Activated CD8-positive, alpha-beta memory T cell treated with anti-CD3 and anti-CD28 coated beads, Interleukin-2, amount 10 ng/mL, durations not matched to agents 7 days and 5 days (primary cell): ENCODE data around the gene ESPL1. TPM values are rescaled to one million over a fixed set of nuclear protein-coding genes. Genes with fewer than 3 reads are reported as not detected.
A peak's percentile ranks its signal among the peaks of the same experiment; 100 is the strongest.

Source experiments
- ATAC-seq: fragments of 150-1000 bp; cut with Tn5 transposase; one replicate; pipeline ENCODE4 v1.10.0; 2021; ENCODE audit warnings: moderate library complexity
- CTCF ChIA-PET: fragments of 350-600 bp; sonication (Branson Sonifier 250); formaldehyde crosslinking; loops from one replicate; lab custom pipeline; 2021; ENCODE audit warnings: antibody characterized with exemption; lab: Charles Lee
- DNase-seq: peaks from one replicate; pipeline ENCODE4 v3.0.0-alpha.2; 2020
- H3K27ac Mint-ChIP-seq: one replicate; pipeline ENCODE4 v1.8.0; 2021; ENCODE audit warnings: mild to moderate bottlenecking, mixed read lengths
- H3K27me3 Mint-ChIP-seq: one replicate; pipeline ENCODE4 v1.8.0; 2021; ENCODE audit warnings: mixed read lengths
- H3K36me3 Mint-ChIP-seq: one replicate; pipeline ENCODE4 v1.8.0; 2021; ENCODE audit warnings: mild to moderate bottlenecking, mixed read lengths
- H3K4me1 Mint-ChIP-seq: one replicate; pipeline ENCODE4 v1.8.0; 2021; ENCODE audit warnings: mixed read lengths
- H3K4me3 Mint-ChIP-seq: one replicate; pipeline ENCODE4 v1.8.0; 2021; ENCODE audit warnings: mild to moderate bottlenecking, moderate library complexity, mixed read lengths
- H3K9me3 Mint-ChIP-seq: one replicate; pipeline ENCODE4 v1.8.0; 2022; ENCODE audit warnings: low read depth, mixed read lengths
- total RNA-seq, 2 experiments: library from RNA; stranded (reverse); gene quantifications; one replicate each; pipeline ENCODE4 v1.2.3, GENCODE V29; 2021

The ESPL1 gene
- total RNA-seq, 2 experiments from 2014 or later = 99.0 to 137 TPM

GRCh38 chr12:53254816-53255545, 13.1 kb upstream of the ESPL1 start:
- Mint-ChIP-seq H3K36me3 (peaks cover 8% of the 10 kb centered on the region), H3K4me1 (peaks cover 53% of the 10 kb centered on the region), H3K9me3 (no peaks in the 10 kb centered on the region), H3K27me3 (no peaks in the 10 kb centered on the region), H3K4me3 (no peak overlapping the region), H3K27ac (peak overlapping the region; percentile 25)
- CTCF ChIA-PET = interaction anchor here (4.4 to 11.5 kb wide), 2 partner anchors 14 to 41 kb away, joined by 41 to 294 read pairs; partner anchors contain the start of genes ESPL1 and ITGB7
- ATAC-seq (no peak), DNase-seq (no peak)

GRCh38 chr12:53255996-53256395, 12.1 kb upstream of the ESPL1 start:
- DNase-seq (no peak), ATAC-seq (no peak)
- Mint-ChIP-seq H3K36me3 (peaks cover 8% of the 10 kb centered on the region), H3K27me3 (no peaks in the 10 kb centered on the region), H3K4me3 (no peak overlapping the region), H3K9me3 (no peaks in the 10 kb centered on the region), H3K4me1 (peaks cover 48% of the 10 kb centered on the region), H3K27ac (peak overlapping the region; percentile 24)
- CTCF ChIA-PET = interaction anchor here (11.5 kb wide), 1 partner anchor 42 kb away, joined by 294 read pairs; the partner anchor contains the start of gene ITGB7

- H3K36me3 Mint-ChIP-seq = peaks cover 2% of the 10 kb centered on the region
- peak overlapping the region; percentile 29 for H3K27ac Mint-ChIP-seq
- H3K4me1 Mint-ChIP-seq = peaks cover 30% of the 10 kb centered on the region
- DNase-seq (no peak), ATAC-seq (no peak)
- H3K9me3 Mint-ChIP-seq = no peaks in the 10 kb centered on the region
- CTCF ChIA-PET = interaction anchor here (0.8 to 11.5 kb wide), 3 partner anchors 9 to 58 kb away, joined by 3 to 294 read pairs (median 4); partner anchors contain the start of genes ESPL1 and ITGB7
- H3K27me3 Mint-ChIP-seq = no peaks in the 10 kb centered on the region
- no peak overlapping the region for H3K4me3 Mint-ChIP-seq
Measured at GRCh38 chr12:53258541-53259539, 9.3 kb upstream of the ESPL1 start.

- Mint-ChIP-seq H3K4me1 (peaks cover 23% of the 10 kb centered on the region), H3K27ac (no peak overlapping the region), H3K4me3 (no peak overlapping the region), H3K36me3 (no peaks in the 10 kb centered on the region), H3K27me3 (no peaks in the 10 kb centered on the region), H3K9me3 (no peaks in the 10 kb centered on the region)
- ATAC-seq (no peak), DNase-seq (no peak)
- CTCF ChIA-PET = interaction anchor here (0.7 to 11.5 kb wide), 3 partner anchors 9 to 186 kb away, joined by 4 to 294 read pairs (median 4); partner anchors contain the start of gene ITGB7
Measured at GRCh38 chr12:53259891-53260290, 8.2 kb upstream of the ESPL1 start.

- no peak overlapping the region for H3K27ac Mint-ChIP-seq
- H3K4me3 Mint-ChIP-seq = no peak overlapping the region
- peaks cover 32% of the 10 kb centered on the region for H3K4me1 Mint-ChIP-seq
- no peak for DNase-seq
- H3K9me3 Mint-ChIP-seq = no peaks in the 10 kb centered on the region
- CTCF ChIA-PET = interaction anchor here (1.1 to 12.0 kb wide), 7 partner anchors 21 to 106 kb away, joined by 3 to 248 read pairs (median 7); partner anchors contain the start of genes AAAS, ITGB7 and MYG1
- peaks cover 24% of the 10 kb centered on the region for H3K36me3 Mint-ChIP-seq
- H3K27me3 Mint-ChIP-seq = no peaks in the 10 kb centered on the region
- no peak for ATAC-seq
Measured at GRCh38 chr12:53265783-53266182, 2.3 kb upstream of the ESPL1 start.

GRCh38 chr12:53267306-53267998, 647 bp upstream of the ESPL1 start:
- CTCF ChIA-PET = interaction anchor here (0.6 to 12.0 kb wide), 42 partner anchors 9 to 241 kb away, joined by 3 to 248 read pairs (median 4); partner anchors contain the start of genes AAAS, CSAD, ITGB7 and MYG1
- H3K4me1 Mint-ChIP-seq = peaks cover 43% of the 10 kb centered on the region
- H3K27me3 Mint-ChIP-seq = no peaks in the 10 kb centered on the region
- ATAC-seq (peak; percentile 35), DNase-seq (peak; percentile 52)
- H3K36me3 Mint-ChIP-seq = peaks cover 35% of the 10 kb centered on the region
- no peaks in the 10 kb centered on the region for H3K9me3 Mint-ChIP-seq
- peak overlapping the region; percentile 95 for H3K27ac Mint-ChIP-seq
- H3K4me3 Mint-ChIP-seq = peak overlapping the region; percentile 100

GRCh38 chr12:53268630-53269562, 797 bp downstream of the ESPL1 start:
- Mint-ChIP-seq H3K27me3 (no peaks in the 10 kb centered on the region), H3K27ac (peak overlapping the region; percentile 95), H3K9me3 (no peaks in the 10 kb centered on the region), H3K4me3 (peak overlapping the region; percentile 100), H3K36me3 (peaks cover 39% of the 10 kb centered on the region), H3K4me1 (peaks cover 46% of the 10 kb centered on the region)
- ATAC-seq (no peak), DNase-seq (no peak)
- CTCF ChIA-PET = interaction anchor here (0.8 to 12.0 kb wide), 31 partner anchors 8 to 244 kb away, joined by 3 to 248 read pairs (median 5); partner anchors contain the start of genes AAAS, CSAD, ITGB7 and PFDN5

- CTCF ChIA-PET = no interaction called here
- H3K27ac Mint-ChIP-seq = no peak overlapping the region
- no peaks in the 10 kb centered on the region for H3K9me3 Mint-ChIP-seq
- H3K27me3 Mint-ChIP-seq = no peaks in the 10 kb centered on the region
- H3K36me3 Mint-ChIP-seq = peaks cover 62% of the 10 kb centered on the region
- H3K4me3 Mint-ChIP-seq = no peak overlapping the region
- ATAC-seq (no peak), DNase-seq (no peak)
- peaks cover 35% of the 10 kb centered on the region for H3K4me1 Mint-ChIP-seq
Measured at GRCh38 chr12:53274445-53274844, 6.3 kb downstream of the ESPL1 start.

GRCh38 chr12:53276511-53276910, 8.4 kb downstream of the ESPL1 start:
- H3K27ac Mint-ChIP-seq = no peak overlapping the region
- no peak overlapping the region for H3K4me3 Mint-ChIP-seq
- peaks cover 18% of the 10 kb centered on the region for H3K4me1 Mint-ChIP-seq
- CTCF ChIA-PET = interaction anchor here (1.8 kb wide), 1 partner anchor 8 kb away, joined by 11 read pairs; the partner anchor contains the start of gene ESPL1
- no peaks in the 10 kb centered on the region for H3K9me3 Mint-ChIP-seq
- DNase-seq (no peak), ATAC-seq (no peak)
- H3K36me3 Mint-ChIP-seq = peaks cover 54% of the 10 kb centered on the region
- H3K27me3 Mint-ChIP-seq = no peaks in the 10 kb centered on the region

- DNase-seq (no peak), ATAC-seq (no peak)
- Mint-ChIP-seq H3K4me3 (no peak overlapping the region), H3K9me3 (no peaks in the 10 kb centered on the region), H3K27me3 (no peaks in the 10 kb centered on the region), H3K27ac (no peak overlapping the region), H3K36me3 (peaks cover 56% of the 10 kb centered on the region), H3K4me1 (peaks cover 9% of the 10 kb centered on the region)
- CTCF ChIA-PET = interaction anchor here (1.3 to 1.8 kb wide), 5 partner anchors 10 to 119 kb away, joined by 3 to 11 read pairs (median 4); partner anchors contain the start of genes AAAS, ESPL1 and MYG1
Measured at GRCh38 chr12:53277981-53278380, 9.9 kb downstream of the ESPL1 start.

GRCh38 chr12:53279283-53279869, 11.3 kb downstream of the ESPL1 start:
- H3K4me1 Mint-ChIP-seq = peaks cover 5% of the 10 kb centered on the region
- H3K9me3 Mint-ChIP-seq = no peaks in the 10 kb centered on the region
- CTCF ChIA-PET = interaction anchor here (1.0 to 1.8 kb wide), 3 partner anchors 9 to 121 kb away, joined by 3 to 6 read pairs (median 4); partner anchors contain the start of gene ESPL1
- no peak overlapping the region for H3K27ac Mint-ChIP-seq
- no peak for DNase-seq
- no peak for ATAC-seq
- H3K27me3 Mint-ChIP-seq = no peaks in the 10 kb centered on the region
- H3K4me3 Mint-ChIP-seq = no peak overlapping the region
- H3K36me3 Mint-ChIP-seq = peaks cover 63% of the 10 kb centered on the region
